MM.1S (cell line): Measurements from ENCODE around the gene CDCA4.

Source experiments
- CTCF ChIP-seq: fragments of 300-600 bp; sonication (generic); IDR thresholded peaks from 2 replicates; pipeline ENCODE4 v1.5.1; 2016; ENCODE audit warnings: antibody characterized with exemption, low read length, mixed read lengths
- EZH2 ChIP-seq: fragments of 300-600 bp; sonication (generic); optimal IDR thresholded peaks from 2 replicates; pipeline ENCODE3; 2017; ENCODE audit warnings: low read depth, mild to moderate bottlenecking, antibody characterized with exemption, low read length, mixed read lengths

- TF ChIP-seq CTCF (no peak), EZH2 (no peak)
Measured at GRCh38 chr14:105029402-105029801, 8.5 kb upstream of the CDCA4 start.
